Measurements from ENCODE around the gene MTFR1L.

- no peak for TF ChIP-seq CTCF (IDR thresholded peaks at IDR 0.05)
- no peak for TF ChIP-seq REST (IDR thresholded peaks at IDR 0.05)
- TF ChIP-seq NR3C1 (IDR thresholded peaks at IDR 0.05): no peak
- TF ChIP-seq SMC3 (IDR thresholded peaks at IDR 0.05): no peak
- no peak for TF ChIP-seq CHD4 (IDR thresholded peaks at IDR 0.05; ENCODE audit: borderline replicate concordance)
Measured at GRCh38 chr1:25872713-25873112, 53.0 kb downstream of the MTFR1L start.
